Mucosa of rectum (tissue), 2 donors: ENCODE measurements around the gene NXNL2.

Source experiments
- H3K27ac ChIP-seq, 2 donors: one replicate each; pipeline ENCODE4 v1.7.0; 2013; ENCODE audit warnings: inconsistent platforms in 2 of 2, low read depth in 2 of 2, low read length in 2 of 2
- H3K27me3 ChIP-seq, 2 donors: one replicate each; pipeline ENCODE4 v1.7.0; 2013; ENCODE audit warnings: low read length in 2 of 2; ENCODE audit not compliant: control insufficient read depth in 2 of 2, insufficient read depth in 2 of 2
- H3K36me3 ChIP-seq, 2 donors: one replicate each; pipeline ENCODE4 v1.7.0; 2013; ENCODE audit warnings: low read length in 2 of 2; ENCODE audit not compliant: control insufficient read depth in 2 of 2, insufficient read depth in 2 of 2
- H3K4me1 ChIP-seq, 2 donors: one replicate each; pipeline ENCODE4 v1.7.0; 2013; ENCODE audit warnings: low read length in 2 of 2, mild to moderate bottlenecking in 1 of 2; ENCODE audit not compliant: control insufficient read depth in 2 of 2, insufficient read depth in 2 of 2
- H3K4me3 ChIP-seq, 2 donors: one replicate each; pipeline ENCODE4 v1.7.0; 2013; ENCODE audit warnings: low read length in 2 of 2
- H3K9ac ChIP-seq, 2 donors: one replicate each; pipeline ENCODE4 v1.7.0; 2013; ENCODE audit warnings: low read length in 2 of 2, low read depth in 1 of 2, mild to moderate bottlenecking in 1 of 2
- H3K9me3 ChIP-seq, 2 donors: one replicate each; pipeline ENCODE4 v1.7.0; 2013; ENCODE audit warnings: low read length in 2 of 2; ENCODE audit not compliant: control insufficient read depth in 2 of 2
- donor health status: healthy.
- donor health status: Normal muscosa, but diverticular disease.

NXNL2 gene

DNA sequence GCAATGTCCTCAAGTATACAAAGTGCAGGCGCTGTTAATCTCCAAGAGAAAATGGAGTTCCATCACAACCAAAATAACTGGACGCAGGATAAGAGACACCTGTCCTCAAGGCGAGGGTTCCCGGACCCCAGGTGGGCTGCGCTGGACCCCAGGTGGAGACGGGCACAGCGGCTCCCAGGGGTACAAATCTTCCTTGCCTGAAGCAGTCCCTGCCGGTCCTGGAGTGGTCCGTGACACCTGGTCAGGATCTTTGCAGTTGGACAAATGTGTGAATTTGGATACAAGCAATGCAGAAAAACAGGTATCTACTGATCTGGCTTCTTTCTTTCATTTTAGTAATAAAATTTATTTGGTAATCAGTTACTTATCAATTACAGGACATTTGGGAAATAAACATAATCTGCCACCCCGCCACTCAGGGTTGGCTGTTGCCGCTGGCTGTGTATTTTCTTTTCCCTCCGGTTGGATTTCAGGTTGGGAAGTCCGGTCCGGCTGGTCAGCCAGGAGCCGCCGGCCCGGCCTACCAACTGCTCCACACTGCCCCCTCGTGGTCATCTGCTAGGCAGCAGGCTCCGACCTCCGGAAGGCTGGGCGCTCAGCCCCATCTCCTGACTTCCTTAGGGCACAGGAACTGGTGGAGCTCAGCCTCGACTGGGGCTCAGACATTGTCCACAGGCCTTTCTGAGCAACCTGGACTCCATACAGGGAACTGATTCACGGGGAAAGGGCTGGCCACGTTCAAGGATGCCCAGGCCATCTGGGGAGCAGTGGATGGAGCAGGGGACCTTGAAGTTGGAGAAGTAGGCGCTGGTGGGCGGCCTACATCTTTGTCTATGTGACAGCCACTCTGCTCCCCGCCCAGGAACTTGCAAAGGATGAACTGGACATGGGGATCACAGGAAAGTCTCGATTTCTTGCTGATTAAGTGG is 43.4 kb downstream of the NXNL2 start:
- no peaks in the 10 kb centered on the region for H3K9me3 ChIP-seq

DNA sequence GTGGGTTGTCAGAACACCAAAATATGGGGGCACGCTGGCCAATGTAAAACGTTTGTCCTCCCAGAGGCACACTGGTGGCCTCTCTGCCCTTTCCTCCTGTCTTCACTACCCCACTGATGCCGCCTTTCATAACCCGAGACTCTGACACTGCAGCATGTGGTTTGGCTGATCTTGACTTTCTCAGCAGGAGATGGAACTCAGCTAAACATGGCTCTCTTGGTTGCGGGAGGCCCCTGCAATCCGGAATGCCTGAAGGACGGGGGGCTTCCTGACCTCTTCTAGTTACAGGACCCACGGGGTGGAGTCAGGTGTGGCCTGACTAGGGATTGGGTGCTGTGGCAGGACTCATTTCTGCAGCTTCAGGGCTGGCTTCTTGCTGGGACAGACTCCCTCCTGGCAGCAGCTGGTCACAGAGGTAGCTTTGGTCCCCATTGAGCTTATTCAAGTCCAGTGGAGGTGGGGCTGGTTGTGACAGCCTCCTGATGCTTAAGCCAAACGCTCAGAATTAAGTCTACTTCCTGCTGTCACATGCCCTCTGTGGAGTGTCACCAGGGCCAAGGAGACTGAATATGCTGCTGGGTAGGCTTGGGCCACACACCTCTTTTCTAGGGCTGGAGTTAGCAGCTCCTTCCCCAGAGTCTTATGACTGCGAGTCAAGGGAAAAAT is 44.2 kb downstream of the NXNL2 start:
- peaks cover 0 to 2% of the 10 kb centered on the region in 2 donors for H3K27me3 ChIP-seq
- no peak overlapping the region for H3K4me3 ChIP-seq
- H3K9me3 ChIP-seq, result no peaks in the 10 kb centered on the region
- no peaks in the 10 kb centered on the region for H3K4me1 ChIP-seq
- no peaks in the 10 kb centered on the region for H3K36me3 ChIP-seq
- H3K27ac ChIP-seq, result no peak overlapping the region
- no peak overlapping the region for H3K9ac ChIP-seq

More for the DNA sequence above, 43.4 kb downstream of the NXNL2 start:
- no peaks in the 10 kb centered on the region for H3K4me1 ChIP-seq
- no peak overlapping the region for H3K9ac ChIP-seq
- no peak overlapping the region for H3K27ac ChIP-seq
- no peak overlapping the region for H3K4me3 ChIP-seq
- peaks cover 0 to 2% of the 10 kb centered on the region in 2 donors for H3K27me3 ChIP-seq
- H3K36me3 ChIP-seq, result no peaks in the 10 kb centered on the region

- Histone ChIP-seq H3K4me3 (no peak overlapping the region), H3K27me3 (peaks cover 0 to 2% of the 10 kb centered on the region in 2 donors), H3K9ac (no peak overlapping the region), H3K36me3 (no peaks in the 10 kb centered on the region), H3K4me1 (peaks cover 0 to 2% of the 10 kb centered on the region in 2 donors), H3K27ac (no peak overlapping the region), H3K9me3 (no peaks in the 10 kb centered on the region)
Measured at GRCh38 chr9:88580961-88581360, 46.0 kb downstream of the NXNL2 start.

- Histone ChIP-seq H3K9ac (no peak overlapping the region), H3K4me3 (no peak overlapping the region), H3K36me3 (no peaks in the 10 kb centered on the region), H3K27ac (no peak overlapping the region), H3K4me1 (peaks cover 2 to 7% of the 10 kb centered on the region in 2 donors), H3K27me3 (no peaks in the 10 kb centered on the region), H3K9me3 (no peaks in the 10 kb centered on the region)
Measured at GRCh38 chr9:88583901-88584596, 49.1 kb downstream of the NXNL2 start.

DNA sequence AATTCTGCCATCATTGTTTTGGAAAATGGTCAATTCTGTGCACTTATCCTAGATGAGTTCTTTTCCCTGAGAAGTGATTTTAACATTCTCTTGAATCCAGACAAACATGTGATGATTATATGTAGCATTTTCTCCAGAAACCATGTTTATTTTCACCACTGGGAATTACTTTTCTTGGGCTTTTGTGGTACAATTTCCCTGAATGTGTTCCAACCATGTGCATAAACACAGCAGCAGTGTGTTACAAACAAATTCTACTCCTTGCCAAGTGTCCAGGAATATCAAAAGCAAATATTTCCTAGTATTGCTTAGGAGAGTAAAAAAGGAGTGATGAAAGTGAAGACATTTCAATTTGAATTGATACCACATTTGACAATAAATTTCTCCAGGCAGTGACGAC is 50.4 kb downstream of the NXNL2 start:
- Histone ChIP-seq H3K27me3 (no peaks in the 10 kb centered on the region), H3K4me3 (no peak overlapping the region), H3K4me1 (peaks cover 2 to 7% of the 10 kb centered on the region in 2 donors), H3K36me3 (no peaks in the 10 kb centered on the region), H3K9me3 (no peaks in the 10 kb centered on the region), H3K9ac (no peak overlapping the region), H3K27ac (no peak overlapping the region)

DNA sequence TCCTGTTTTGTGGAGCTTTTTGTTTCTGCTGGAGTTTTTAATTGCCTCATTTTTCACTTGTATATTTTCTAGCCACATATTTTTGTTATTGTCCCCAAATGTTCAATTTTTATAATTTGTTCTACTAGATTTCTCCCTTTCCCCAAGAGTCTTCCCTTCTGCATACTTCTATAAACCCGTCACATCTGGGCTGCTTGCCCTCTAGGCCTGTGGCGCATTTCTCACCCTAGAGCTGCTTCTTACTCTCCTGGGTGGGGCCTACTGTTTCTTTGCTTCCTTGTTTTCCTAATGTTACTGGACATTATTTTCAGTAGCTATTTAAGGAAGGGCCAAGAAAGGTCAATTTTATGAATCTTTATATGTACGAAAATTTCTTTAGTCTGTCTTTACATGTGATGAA is 51.5 kb downstream of the NXNL2 start:
- H3K9me3 ChIP-seq, result no peaks in the 10 kb centered on the region
- H3K4me3 ChIP-seq, result no peak overlapping the region
- H3K27me3 ChIP-seq, result no peaks in the 10 kb centered on the region
- H3K27ac ChIP-seq, result no peak overlapping the region
- H3K9ac ChIP-seq, result no peak overlapping the region
- peaks cover 2 to 7% of the 10 kb centered on the region in 2 donors for H3K4me1 ChIP-seq
- no peaks in the 10 kb centered on the region for H3K36me3 ChIP-seq

GRCh38 chr9:88587182-88587581 is 52.2 kb downstream of the NXNL2 start:
- Histone ChIP-seq H3K27me3 (no peaks in the 10 kb centered on the region), H3K4me1 (peaks cover 2 to 7% of the 10 kb centered on the region in 2 donors), H3K27ac (no peak overlapping the region), H3K9ac (no peak overlapping the region), H3K9me3 (no peaks in the 10 kb centered on the region), H3K36me3 (no peaks in the 10 kb centered on the region), H3K4me3 (no peak overlapping the region)

- Histone ChIP-seq H3K9me3 (no peaks in the 10 kb centered on the region), H3K27ac (no peak overlapping the region), H3K4me3 (no peak overlapping the region), H3K36me3 (no peaks in the 10 kb centered on the region), H3K4me1 (peaks cover 2 to 7% of the 10 kb centered on the region in 2 donors), H3K9ac (no peak overlapping the region), H3K27me3 (no peaks in the 10 kb centered on the region)
Measured at GRCh38 chr9:88587885-88588649, 53.1 kb downstream of the NXNL2 start.

DNA sequence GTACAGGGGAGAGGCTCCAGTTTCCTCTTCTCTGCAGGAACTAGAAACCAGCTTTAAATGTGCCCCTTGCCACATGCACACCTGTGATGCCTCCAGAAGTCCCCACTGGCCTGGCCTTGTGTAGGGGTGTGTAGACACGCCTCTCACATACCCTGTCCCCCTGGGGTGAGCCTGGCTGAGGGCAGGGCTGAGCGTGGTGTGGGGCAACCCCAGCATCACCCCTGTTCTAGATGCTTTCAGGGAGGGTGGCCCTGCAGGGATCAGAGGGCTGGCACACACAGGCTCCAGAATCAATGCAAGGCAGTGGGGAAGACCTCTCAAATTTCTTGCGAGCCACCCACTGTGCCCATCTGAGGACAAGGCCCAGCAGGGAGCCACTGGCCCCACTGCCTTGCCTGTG is 54.7 kb downstream of the NXNL2 start:
- Histone ChIP-seq H3K27ac (no peak overlapping the region), H3K4me1 (peaks cover 0 to 7% of the 10 kb centered on the region in 2 donors), H3K9ac (no peak overlapping the region), H3K36me3 (no peaks in the 10 kb centered on the region), H3K9me3 (no peaks in the 10 kb centered on the region), H3K27me3 (no peaks in the 10 kb centered on the region), H3K4me3 (no peak overlapping the region)
